NCI-H2081 (cell line): Measurements from ENCODE around the gene KCNE2.
"Not testable (repeated sequence)": the region's sequence is repeated elsewhere in the genome, so short reads cannot be mapped to it uniquely, and the experiment has no call there.

Experiments
- DNase-seq, 2 experiments: peaks; one replicate each; lab custom pipeline; 2025; lab: John Stamatoyannopoulos, UW

The KCNE2 gene

DNA sequence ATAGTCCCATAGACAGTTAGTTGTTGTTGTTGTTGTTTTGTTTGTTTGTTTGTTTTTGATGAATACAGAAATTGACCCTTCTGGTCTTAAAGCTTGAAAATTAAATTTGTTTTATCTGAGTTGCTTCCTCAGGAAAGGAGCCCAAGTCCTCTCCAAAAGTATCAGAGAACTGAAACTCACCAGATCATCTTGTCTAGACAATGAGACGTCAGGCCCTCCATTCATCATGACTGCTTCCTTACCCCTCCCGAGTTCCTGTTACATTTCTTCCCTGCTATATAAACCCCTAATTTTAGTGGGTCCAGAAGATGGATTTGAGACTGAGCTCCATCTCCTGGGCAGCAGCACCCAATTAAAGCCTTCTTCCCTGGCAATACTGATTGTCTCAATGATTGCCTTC is 42.9 kb downstream of the KCNE2 start:
- DNase-seq = not testable (repeated sequence)

DNA sequence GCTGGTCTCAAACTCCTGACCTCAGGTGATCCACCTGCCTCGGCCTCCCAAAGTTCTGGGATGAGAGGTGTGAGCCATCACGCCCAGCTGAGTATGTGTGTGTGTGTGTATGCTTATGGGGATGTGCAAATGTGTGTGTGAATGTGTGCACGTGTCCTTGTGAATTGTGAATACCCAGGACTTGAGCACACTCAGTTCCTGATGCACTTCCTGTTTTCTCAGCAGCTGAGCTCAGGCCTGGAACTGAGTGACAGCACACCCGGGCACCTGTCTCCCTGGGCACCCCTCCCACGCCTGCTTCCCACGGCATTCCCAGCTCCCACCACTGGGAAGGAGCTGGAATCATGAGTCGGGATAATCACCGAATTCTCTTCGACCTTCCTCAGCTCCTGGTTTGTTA is 43.5 kb downstream of the KCNE2 start:
- not testable (repeated sequence) for DNase-seq

DNA sequence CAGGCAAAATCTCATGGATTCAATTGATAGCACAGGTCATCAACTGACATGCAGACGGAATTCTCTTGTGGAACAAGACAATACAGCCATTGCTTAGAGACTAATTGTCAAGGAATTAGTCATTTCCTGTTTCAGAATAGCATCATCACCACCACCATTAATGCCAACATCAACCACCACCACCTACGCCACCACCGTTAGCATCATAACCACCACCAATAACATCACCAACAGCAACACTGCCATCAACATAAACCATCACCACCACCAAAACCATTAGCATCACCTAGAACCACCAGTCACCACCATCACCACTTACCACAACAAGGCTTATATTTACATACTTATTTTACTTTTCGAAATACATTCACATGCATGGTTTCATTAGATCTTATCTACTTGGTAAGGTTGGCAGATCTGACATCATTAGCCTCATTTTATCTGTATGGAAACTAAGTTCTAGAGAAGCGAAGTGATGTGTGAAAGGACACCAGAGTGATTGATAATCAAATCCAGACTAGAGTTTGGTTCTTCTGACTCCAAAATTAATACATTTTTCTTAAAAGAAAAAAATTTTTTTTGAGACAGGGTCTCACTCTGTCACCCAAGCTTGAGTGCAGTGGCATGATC is 53.8 kb downstream of the KCNE2 start:
- DNase-seq = not testable (repeated sequence)
